SU-DHL-6 (cell line): ENCODE measurements around the gene NMNAT1.

ENCODE experiments used
- H2AFZ ChIP-seq: fragments of 200-600 bp; sonication (generic); 2 replicates; pipeline ENCODE4 v1.6.1; 2014; ENCODE audit warnings: low read depth, mild to moderate bottlenecking, moderate library complexity, mixed read lengths, antibody characterized with exemption, low read length; ENCODE audit not compliant: severe bottlenecking
- H3F3A ChIP-seq: fragments of 200-600 bp; shearing (Covaris generic); 2 replicates; pipeline ENCODE4 v1.6.0; 2016; ENCODE audit warnings: antibody characterized with exemption, mild to moderate bottlenecking; ENCODE audit not compliant: insufficient read depth
- H3K27ac ChIP-seq: fragments of 200-600 bp; sonication (generic); 2 replicates; pipeline ENCODE4 v1.5.1; 2016; ENCODE audit warnings: low read depth, mild to moderate bottlenecking, low read length, moderate library complexity, mixed read lengths
- H3K27me3 ChIP-seq: fragments of 200-600 bp; sonication (generic), shearing (Covaris generic); 2 replicates; pipeline ENCODE4 v1.6.0; 2014; ENCODE audit warnings: mild to moderate bottlenecking, low read length
- H3K36me3 ChIP-seq: fragments of 200-600 bp; sonication (generic); 2 replicates; pipeline ENCODE4 v1.6.1; 2014; ENCODE audit warnings: mild to moderate bottlenecking, low read length, mixed read lengths
- H3K4me2 ChIP-seq: fragments of 300-600, 200-600 bp; shearing (Covaris generic), sonication (generic); 2 replicates; pipeline ENCODE4 v1.6.0; 2014; ENCODE audit warnings: low read length, low read depth, mild to moderate bottlenecking; ENCODE audit not compliant: poor library complexity, severe bottlenecking
- H3K4me3 ChIP-seq: fragments of 200-600 bp; sonication (generic); 2 replicates; pipeline ENCODE4 v1.5.1; 2014; ENCODE audit warnings: antibody characterized with exemption, low read length, mild to moderate bottlenecking, mixed read lengths; ENCODE audit not compliant: insufficient read depth, poor library complexity, severe bottlenecking
- H3K79me2 ChIP-seq: fragments of 200-600 bp; sonication (generic); 2 replicates; pipeline ENCODE4 v1.6.1; 2014; ENCODE audit warnings: mild to moderate bottlenecking, low read length, moderate library complexity; ENCODE audit not compliant: insufficient read depth
- H3K9ac ChIP-seq: fragments of 200-600 bp; sonication (generic); 2 replicates; pipeline ENCODE4 v1.7.0; 2014; ENCODE audit warnings: mild to moderate bottlenecking, low read length
- H3K9me2 ChIP-seq: fragments of 200-600 bp; sonication (generic); replicated peaks from 2 replicates; pipeline ENCODE4 v1.6.1; 2014; ENCODE audit warnings: low read length; ENCODE audit not compliant: insufficient read depth
- H3K9me3 ChIP-seq: fragments of 200-600 bp; sonication (generic); 2 replicates; pipeline ENCODE4 v1.6.1; 2014; ENCODE audit warnings: low read length, mixed read lengths; ENCODE audit not compliant: insufficient read depth
- H4K20me1 ChIP-seq: fragments of 200-600 bp; sonication (generic); 2 replicates; pipeline ENCODE4 v1.6.1; 2014; ENCODE audit warnings: low read depth, mild to moderate bottlenecking, antibody characterized with exemption, low read length, moderate library complexity, mixed read lengths
- EZH2phosphoT487 ChIP-seq: fragments of 200-600 bp; sonication (generic), shearing (Covaris generic); conservative IDR thresholded peaks from 2 replicates; pipeline ENCODE4 v1.6.1; 2018; ENCODE audit warnings: mild to moderate bottlenecking, antibody characterized with exemption, low read length, moderate library complexity, mixed read lengths
- TF ChIP-seq, protein P1 (sequence below): fragments of 200-600 bp; sonication (generic); IDR thresholded peaks from one replicate; pipeline ENCODE4 v1.5.1; 2017; ENCODE audit warnings: antibody characterized with exemption, mild to moderate bottlenecking, low read length, moderate library complexity; ENCODE audit not compliant: insufficient read depth, poor library complexity, severe bottlenecking

The NMNAT1 gene

DNA sequence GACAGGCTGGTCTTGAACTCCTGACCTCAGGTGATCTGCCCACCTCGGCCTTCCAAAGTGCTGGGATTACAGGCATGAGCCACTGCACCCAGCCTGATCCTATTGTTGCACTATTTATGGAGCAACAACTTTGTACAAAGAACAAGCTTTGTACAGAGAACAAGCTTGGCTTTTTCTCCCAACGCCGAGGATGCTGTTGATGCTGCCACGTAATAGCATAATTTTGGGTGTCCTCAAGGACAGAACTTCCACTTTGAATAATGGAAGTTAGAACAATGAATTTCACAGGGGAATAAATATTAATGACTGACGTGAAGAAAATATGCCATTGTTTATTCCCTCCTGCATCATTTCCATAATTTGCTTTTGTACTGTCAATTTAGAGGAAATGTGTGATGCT is 41.0 kb downstream of the NMNAT1 start:
- H3K27me3 ChIP-seq, result no peaks in the 10 kb centered on the region

DNA sequence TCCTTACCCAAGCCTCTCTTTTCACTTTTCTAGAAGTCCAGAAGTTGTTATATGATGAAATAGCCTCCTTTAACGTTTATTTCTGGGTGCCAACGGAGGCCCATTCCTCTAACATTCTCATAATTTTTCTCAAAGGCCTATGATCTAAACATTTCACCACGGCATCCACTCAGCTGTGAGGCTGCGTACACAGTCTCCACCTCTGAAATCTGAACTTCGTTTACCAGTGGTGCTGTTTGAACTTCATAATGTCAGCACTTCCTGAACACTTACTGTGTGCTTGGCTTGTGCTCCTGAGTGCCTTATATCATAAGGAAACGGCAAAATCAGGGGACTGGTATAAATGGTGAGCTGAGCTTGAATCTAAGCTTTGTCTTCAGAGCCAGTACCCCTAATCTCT is 41.7 kb downstream of the NMNAT1 start:
- Histone ChIP-seq H4K20me1 (no peaks in the 10 kb centered on the region), H3K9me2 (no peaks in the 10 kb centered on the region), H3K36me3 (no peaks in the 10 kb centered on the region), H3K9ac (no peak overlapping the region), H3K4me2 (no peak overlapping the region), H2AFZ (no peak overlapping the region), H3K79me2 (no peaks in the 10 kb centered on the region), H3K27me3 (no peaks in the 10 kb centered on the region), H3K9me3 (no peaks in the 10 kb centered on the region), H3F3A (no peaks in the 10 kb centered on the region), H3K4me3 (no peak overlapping the region), H3K27ac (no peak overlapping the region)
- no peak for TF ChIP-seq EZH2phosphoT487
- TF ChIP-seq, protein P1, sequence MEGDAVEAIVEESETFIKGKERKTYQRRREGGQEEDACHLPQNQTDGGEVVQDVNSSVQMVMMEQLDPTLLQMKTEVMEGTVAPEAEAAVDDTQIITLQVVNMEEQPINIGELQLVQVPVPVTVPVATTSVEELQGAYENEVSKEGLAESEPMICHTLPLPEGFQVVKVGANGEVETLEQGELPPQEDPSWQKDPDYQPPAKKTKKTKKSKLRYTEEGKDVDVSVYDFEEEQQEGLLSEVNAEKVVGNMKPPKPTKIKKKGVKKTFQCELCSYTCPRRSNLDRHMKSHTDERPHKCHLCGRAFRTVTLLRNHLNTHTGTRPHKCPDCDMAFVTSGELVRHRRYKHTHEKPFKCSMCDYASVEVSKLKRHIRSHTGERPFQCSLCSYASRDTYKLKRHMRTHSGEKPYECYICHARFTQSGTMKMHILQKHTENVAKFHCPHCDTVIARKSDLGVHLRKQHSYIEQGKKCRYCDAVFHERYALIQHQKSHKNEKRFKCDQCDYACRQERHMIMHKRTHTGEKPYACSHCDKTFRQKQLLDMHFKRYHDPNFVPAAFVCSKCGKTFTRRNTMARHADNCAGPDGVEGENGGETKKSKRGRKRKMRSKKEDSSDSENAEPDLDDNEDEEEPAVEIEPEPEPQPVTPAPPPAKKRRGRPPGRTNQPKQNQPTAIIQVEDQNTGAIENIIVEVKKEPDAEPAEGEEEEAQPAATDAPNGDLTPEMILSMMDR, result no peak

More for the DNA sequence above, 41.0 kb downstream of the NMNAT1 start:
- no peaks in the 10 kb centered on the region for H3K9me2 ChIP-seq
- no peaks in the 10 kb centered on the region for H3K36me3 ChIP-seq
- no peak overlapping the region for H3K9ac ChIP-seq
- no peak for TF ChIP-seq EZH2phosphoT487
- TF ChIP-seq, protein P1, result no peak
- no peaks in the 10 kb centered on the region for H3K79me2 ChIP-seq
- no peak overlapping the region for H3K4me3 ChIP-seq
- H3K4me2 ChIP-seq, result no peak overlapping the region
- no peak overlapping the region for H2AFZ ChIP-seq
- no peaks in the 10 kb centered on the region for H3F3A ChIP-seq
- H3K9me3 ChIP-seq, result no peaks in the 10 kb centered on the region
- H3K27ac ChIP-seq, result no peak overlapping the region
- H4K20me1 ChIP-seq, result no peaks in the 10 kb centered on the region

DNA sequence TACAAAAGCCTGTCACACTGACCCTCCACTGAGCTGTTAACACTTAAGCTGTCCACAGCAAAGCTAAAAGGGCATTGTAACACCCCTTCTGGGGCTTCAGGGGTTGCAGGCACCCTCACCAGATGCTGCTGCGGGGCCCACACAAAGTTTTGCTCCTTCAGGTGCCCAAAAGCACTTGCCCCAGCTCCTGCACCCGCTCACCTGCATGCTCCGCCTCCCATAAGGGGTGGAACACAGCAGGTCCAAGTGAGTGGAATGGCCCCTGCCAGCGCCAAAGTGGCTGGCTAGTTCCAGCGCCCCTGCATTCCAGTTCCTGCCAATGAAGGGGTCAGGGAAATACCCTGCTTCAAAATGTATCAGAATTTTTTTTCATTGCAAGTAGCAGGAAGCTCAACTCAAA is 46.5 kb downstream of the NMNAT1 start:
- no peak for TF ChIP-seq EZH2phosphoT487
- TF ChIP-seq, protein P1, result no peak
- Histone ChIP-seq H3K27ac (no peak overlapping the region), H3K79me2 (no peaks in the 10 kb centered on the region), H4K20me1 (no peaks in the 10 kb centered on the region), H2AFZ (no peak overlapping the region), H3K36me3 (no peaks in the 10 kb centered on the region), H3K9me2 (no peaks in the 10 kb centered on the region), H3F3A (no peaks in the 10 kb centered on the region), H3K27me3 (no peaks in the 10 kb centered on the region), H3K4me2 (no peak overlapping the region), H3K9me3 (no peaks in the 10 kb centered on the region), H3K4me3 (no peak overlapping the region), H3K9ac (no peak overlapping the region)

DNA sequence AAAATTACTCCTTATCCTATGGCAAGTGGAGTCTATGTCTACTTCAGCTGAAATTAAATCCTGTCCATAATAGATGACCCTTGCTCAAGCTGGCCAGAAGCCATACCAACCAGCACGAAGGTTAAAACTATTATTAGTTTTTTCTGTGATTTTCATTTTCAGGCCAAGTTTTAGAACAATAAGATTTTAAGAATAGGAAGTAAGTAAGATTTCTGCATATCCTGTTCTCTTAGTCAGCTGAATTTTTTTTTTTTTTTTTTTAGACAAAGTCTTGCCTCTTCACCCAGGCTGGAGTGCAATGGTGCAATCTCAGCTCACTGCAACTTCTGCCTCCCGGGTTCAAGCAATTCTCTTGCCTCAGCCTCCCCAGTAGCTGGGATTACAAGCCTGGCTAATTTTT is 47.7 kb downstream of the NMNAT1 start:
- H3K79me2 ChIP-seq, result no peaks in the 10 kb centered on the region
- no peaks in the 10 kb centered on the region for H3K9me2 ChIP-seq
- H3K27ac ChIP-seq, result no peak overlapping the region
- H3K4me2 ChIP-seq, result no peak overlapping the region
- H3K9ac ChIP-seq, result no peak overlapping the region
- no peaks in the 10 kb centered on the region for H3K27me3 ChIP-seq
- no peak overlapping the region for H3K4me3 ChIP-seq
- H4K20me1 ChIP-seq, result no peaks in the 10 kb centered on the region
- no peaks in the 10 kb centered on the region for H3K9me3 ChIP-seq
- no peak overlapping the region for H2AFZ ChIP-seq
- no peaks in the 10 kb centered on the region for H3F3A ChIP-seq
- TF ChIP-seq, protein P1, result no peak
- TF ChIP-seq EZH2phosphoT487, result no peak
- no peaks in the 10 kb centered on the region for H3K36me3 ChIP-seq
